Keratinocyte (primary cell): Measurements from ENCODE around the gene FASTKD3.

ENCODE experiments used
- CTCF ChIP-seq, 3 experiments: IDR thresholded peaks in 1 of 3; conservative IDR thresholded peaks in 1 of 3; optimal IDR thresholded peaks in 1 of 3; 2 replicates in 2 of 3; 3 replicates in 1 of 3; pipeline versions ENCODE3 to v1.5.1; 2011; ENCODE audit warnings: low read length in 3 of 3, mild to moderate bottlenecking in 3 of 3, moderate library complexity in 2 of 3, control low read depth in 1 of 3, inconsistent platforms in 1 of 3; ENCODE audit not compliant: insufficient read depth in 2 of 3; ENCODE audit errors: extremely low read depth in 1 of 3
- EZH2 ChIP-seq: IDR thresholded peaks from one replicate; pipeline ENCODE4 v1.6.1; 2012; ENCODE audit warnings: inconsistent platforms, mild to moderate bottlenecking, low read length, moderate library complexity

- TF ChIP-seq CTCF (optimal IDR thresholded peaks at IDR 0.05 in 1 of 3, IDR thresholded peaks at IDR 0.05 in 1 of 3, conservative IDR thresholded peaks at IDR 0.05 in 1 of 3; ENCODE audit: extremely low read depth in 1 of 3, insufficient read depth in 2 of 3, low read length in 3 of 3) (no peak), EZH2 (no peak)
Measured at GRCh38 chr5:7894439-7894838, 25.6 kb upstream of the FASTKD3 start.
